Central memory CD8-positive, alpha-beta T cell (primary cell): ENCODE results near the gene PATL1.

Experiments used
- ATAC-seq: fragments of 150-1000 bp; cut with Tn5 transposase; replicated peaks from 2 replicates; pipeline ENCODE4 v1.10.0; 2022; ENCODE audit warnings: mild to moderate bottlenecking, moderate FRiP score, moderate number of reproducible peaks; ENCODE audit not compliant: poor library complexity, severe bottlenecking; ENCODE audit errors: extremely low read depth
- DNase-seq, 2 donors: peaks; one replicate each; pipeline ENCODE4 v3.0.0; 2021; ENCODE audit warnings: low spot score in 2 of 2
- H3K27ac Mint-ChIP-seq: one replicate; pipeline ENCODE4 v1.8.0; 2022; ENCODE audit warnings: low read depth, mild to moderate bottlenecking, moderate library complexity, mixed read lengths
- H3K27me3 Mint-ChIP-seq: one replicate; pipeline ENCODE4 v1.8.0; 2022; ENCODE audit warnings: mixed read lengths
- H3K36me3 Mint-ChIP-seq: one replicate; pipeline ENCODE4 v1.8.0; 2022; ENCODE audit warnings: mild to moderate bottlenecking, moderate library complexity, mixed read lengths; ENCODE audit not compliant: insufficient read depth
- H3K4me1 Mint-ChIP-seq: one replicate; pipeline ENCODE4 v1.8.0; 2022; ENCODE audit warnings: mixed read lengths
- H3K4me3 Mint-ChIP-seq: one replicate; pipeline ENCODE4 v1.8.0; 2022; ENCODE audit warnings: mild to moderate bottlenecking, moderate library complexity, mixed read lengths
- H3K9me3 Mint-ChIP-seq: one replicate; pipeline ENCODE4 v1.8.0; 2022; ENCODE audit warnings: mixed read lengths

PATL1 gene

GRCh38 chr11:59601788-59602187, 67.0 kb downstream of the PATL1 start:
- DNase-seq: no peak
- Mint-ChIP-seq H3K4me1 (peaks cover 21% of the 10 kb centered on the region), H3K27me3 (no peaks in the 10 kb centered on the region), H3K27ac (no peak overlapping the region), H3K4me3 (no peak overlapping the region), H3K9me3 (no peaks in the 10 kb centered on the region), H3K36me3 (peaks cover 84% of the 10 kb centered on the region)
- ATAC-seq: no peak

GRCh38 chr11:59600636-59601035, 68.2 kb downstream of the PATL1 start:
- Mint-ChIP-seq H3K36me3 (peaks cover 80% of the 10 kb centered on the region), H3K4me1 (peaks cover 22% of the 10 kb centered on the region), H3K27me3 (no peaks in the 10 kb centered on the region), H3K9me3 (no peaks in the 10 kb centered on the region), H3K4me3 (no peak overlapping the region), H3K27ac (no peak overlapping the region)
- no peak for DNase-seq
- no peak for ATAC-seq

- H3K4me1 Mint-ChIP-seq: peaks cover 22% of the 10 kb centered on the region
- no peak for ATAC-seq
These were observed 68.6 kb downstream of the PATL1 start for GRCh38 chr11:59600234-59600633.

GRCh38 chr11:59598961-59599360, 69.9 kb downstream of the PATL1 start:
- ATAC-seq (no peak), DNase-seq (no peak)
- Mint-ChIP-seq H3K9me3 (no peaks in the 10 kb centered on the region), H3K4me3 (no peak overlapping the region), H3K4me1 (peaks cover 19% of the 10 kb centered on the region), H3K27me3 (no peaks in the 10 kb centered on the region), H3K27ac (no peak overlapping the region), H3K36me3 (peaks cover 77% of the 10 kb centered on the region)

More at GRCh38 chr11:59600234-59600633, 68.6 kb downstream of the PATL1 start:
- Mint-ChIP-seq H3K27ac (no peak overlapping the region), H3K9me3 (no peaks in the 10 kb centered on the region), H3K4me3 (no peak overlapping the region), H3K36me3 (peaks cover 78% of the 10 kb centered on the region), H3K27me3 (no peaks in the 10 kb centered on the region)
- no peak for DNase-seq
